Mesendoderm (in vitro differentiated cells): ENCODE measurements around the gene IGF2BP1.

ENCODE experiments used
- DNase-seq: peaks from one replicate; pipeline ENCODE4 v3.0.0; 2013
- H2AK5ac ChIP-seq: 2 replicates; pipeline ENCODE4 v1.6.1; 2013; ENCODE audit warnings: low read length, inconsistent platforms
- H2BK120ac ChIP-seq: 2 replicates; pipeline ENCODE4 v1.6.1; 2013; ENCODE audit warnings: low read depth, mild to moderate bottlenecking, low read length, moderate library complexity, mixed read lengths
- H2BK15ac ChIP-seq: replicated peaks from 2 replicates; pipeline ENCODE4 v1.6.1; 2013; ENCODE audit warnings: low read depth, mild to moderate bottlenecking, moderate library complexity
- H2BK5ac ChIP-seq: 2 replicates; pipeline ENCODE4 v1.6.1; 2013; ENCODE audit warnings: low read length, inconsistent platforms
- H3K18ac ChIP-seq: 2 replicates; pipeline ENCODE4 v1.6.1; 2013; ENCODE audit warnings: mild to moderate bottlenecking, low read length, mixed read lengths
- H3K23ac ChIP-seq: one replicate; pipeline ENCODE4 v1.6.1; 2013; ENCODE audit warnings: low read length
- H3K27ac ChIP-seq: 2 replicates; pipeline ENCODE4 v1.5.1; 2013; ENCODE audit warnings: low read depth, mild to moderate bottlenecking, inconsistent platforms, low read length, moderate library complexity
- H3K27me3 ChIP-seq: 2 replicates; pipeline ENCODE4 v1.6.1; 2013; ENCODE audit warnings: low read length, control low read depth, mild to moderate bottlenecking, inconsistent platforms; ENCODE audit not compliant: insufficient read depth, poor library complexity
- H3K36me3 ChIP-seq: 2 replicates; pipeline ENCODE4 v1.6.1; 2013; ENCODE audit warnings: low read length, inconsistent platforms; ENCODE audit not compliant: control insufficient read depth, insufficient read depth
- H3K4ac ChIP-seq: one replicate; pipeline ENCODE4 v1.6.1; 2013; ENCODE audit warnings: low read depth, mild to moderate bottlenecking, low read length, moderate library complexity
- H3K4me1 ChIP-seq: 2 replicates; pipeline ENCODE4 v1.6.1; 2013; ENCODE audit warnings: low read depth, low read length, inconsistent platforms; ENCODE audit not compliant: control insufficient read depth
- H3K4me2 ChIP-seq: 2 replicates; pipeline ENCODE4 v1.6.1; 2013; ENCODE audit warnings: low read length
- H3K4me3 ChIP-seq: 2 replicates; pipeline ENCODE4 v1.5.1; 2013; ENCODE audit warnings: mild to moderate bottlenecking, low read length
- H3K56ac ChIP-seq: one replicate; pipeline ENCODE4 v1.6.1; 2013; ENCODE audit warnings: low read length
- H3K79me1 ChIP-seq: 2 replicates; pipeline ENCODE4 v1.6.1; 2013; ENCODE audit warnings: low read length, inconsistent platforms
- H3K79me2 ChIP-seq: 2 replicates; pipeline ENCODE4 v1.6.1; 2013; ENCODE audit warnings: mild to moderate bottlenecking, low read length; ENCODE audit not compliant: control insufficient read depth, insufficient read depth
- H3K9ac ChIP-seq: 2 replicates; pipeline ENCODE4 v1.6.1; 2013; ENCODE audit warnings: low read length, inconsistent platforms
- H4K5ac ChIP-seq: one replicate; pipeline ENCODE4 v1.6.1; 2013; ENCODE audit warnings: low read length
- H4K8ac ChIP-seq: one replicate; pipeline ENCODE4 v1.6.1; 2013; ENCODE audit warnings: low read depth, mild to moderate bottlenecking, control low read depth, low read length, moderate library complexity
- WGBS: extraction: QIAGEN DNeasy Blood & Tissue Kit; methylation state at CpG from one replicate; pipeline ENCODE4 v1.1.7; 2013; ENCODE audit warnings: low lambda C conversion rate, missing lambda C conversion rate; ENCODE audit not compliant: insufficient coverage; ENCODE audit errors: extremely low coverage; 5-methylcytosine and 5-hydroxymethylcytosine counted together

IGF2BP1 gene

DNA sequence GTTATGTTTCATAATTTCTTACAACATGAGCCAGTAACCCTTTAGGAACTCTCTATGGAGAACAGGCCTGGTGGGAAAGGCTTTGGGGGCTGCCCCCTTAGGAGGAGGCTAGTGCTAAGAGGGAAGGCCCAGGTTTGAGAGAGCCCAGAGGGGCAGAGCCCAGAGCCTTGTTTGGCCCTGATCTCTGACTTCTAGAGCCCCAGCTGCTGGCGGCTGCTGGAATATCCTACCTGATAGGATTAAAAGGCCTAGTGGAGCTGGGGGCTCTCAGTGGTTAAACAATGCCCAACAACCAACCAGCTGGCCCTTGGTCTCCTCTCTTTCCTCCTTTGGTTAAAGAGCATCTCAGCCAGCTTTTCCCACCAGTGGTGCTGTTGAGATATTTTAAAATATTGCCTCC lies 54.1 kb downstream of the IGF2BP1 start:
- Histone ChIP-seq H3K79me1 (peaks cover 4% of the 10 kb centered on the region), H3K56ac (no peak overlapping the region), H3K4me1 (peaks cover 8% of the 10 kb centered on the region), H3K4me3 (no peak overlapping the region), H2BK120ac (no peak overlapping the region), H3K9ac (no peak overlapping the region), H4K8ac (no peak overlapping the region), H2BK15ac (no peak overlapping the region), H3K4me2 (no peak overlapping the region), H3K23ac (no peak overlapping the region), H3K27ac (no peak overlapping the region), H3K36me3 (peaks cover 27% of the 10 kb centered on the region), H3K18ac (no peak overlapping the region), H3K27me3 (no peaks in the 10 kb centered on the region), H4K5ac (no peak overlapping the region), H2AK5ac (no peak overlapping the region), H2BK5ac (no peak overlapping the region), H3K4ac (no peak overlapping the region), H3K79me2 (no peaks in the 10 kb centered on the region)
- DNase-seq, result peak; percentile 67
- WGBS, result no CpG with 5 or more reads among the region's 1 CpG

DNA sequence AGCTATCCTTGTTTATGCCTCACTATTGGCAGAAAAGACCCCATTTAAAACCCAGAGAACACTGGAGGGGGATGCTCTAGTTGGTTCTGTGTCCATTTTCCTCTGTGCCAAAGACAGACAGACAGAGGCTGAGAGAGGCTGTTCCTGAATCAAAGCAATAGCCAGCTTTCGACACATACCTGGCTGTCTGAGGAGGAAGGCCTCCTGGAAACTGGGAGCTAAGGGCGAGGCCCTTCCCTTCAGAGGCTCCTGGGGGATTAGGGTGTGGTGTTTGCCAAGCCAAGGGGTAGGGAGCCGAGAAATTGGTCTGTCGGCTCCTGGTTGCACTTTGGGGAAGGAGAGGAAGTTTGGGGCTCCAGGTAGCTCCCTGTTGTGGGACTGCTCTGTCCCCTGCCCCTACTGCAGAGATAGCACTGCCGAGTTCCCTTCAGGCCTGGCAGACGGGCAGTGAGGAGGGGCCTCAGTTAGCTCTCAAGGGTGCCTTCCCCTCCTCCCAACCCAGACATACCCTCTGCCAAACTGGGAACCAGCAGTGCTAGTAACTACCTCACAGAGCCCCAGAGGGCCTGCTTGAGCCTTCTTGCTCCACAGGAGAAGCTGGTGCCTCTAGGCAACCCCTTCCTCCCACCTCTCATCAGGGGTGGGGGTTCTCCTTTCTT lies 56.1 kb downstream of the IGF2BP1 start:
- DNase-seq, result peak; percentile 50
- Histone ChIP-seq H3K4me2 (no peak overlapping the region), H3K18ac (no peak overlapping the region), H3K27ac (no peak overlapping the region), H2BK15ac (no peak overlapping the region), H4K5ac (no peak overlapping the region), H3K56ac (no peak overlapping the region), H3K36me3 (peaks cover 21% of the 10 kb centered on the region), H3K79me2 (no peaks in the 10 kb centered on the region), H3K9ac (no peak overlapping the region), H3K4me1 (peaks cover 8% of the 10 kb centered on the region), H3K4ac (no peak overlapping the region), H3K79me1 (peaks cover 4% of the 10 kb centered on the region), H3K27me3 (no peaks in the 10 kb centered on the region), H2AK5ac (no peak overlapping the region), H2BK120ac (no peak overlapping the region), H2BK5ac (no peak overlapping the region), H4K8ac (no peak overlapping the region), H3K23ac (no peak overlapping the region), H3K4me3 (no peak overlapping the region)
- no CpG with 5 or more reads among the region's 6 CpGs for WGBS

DNA sequence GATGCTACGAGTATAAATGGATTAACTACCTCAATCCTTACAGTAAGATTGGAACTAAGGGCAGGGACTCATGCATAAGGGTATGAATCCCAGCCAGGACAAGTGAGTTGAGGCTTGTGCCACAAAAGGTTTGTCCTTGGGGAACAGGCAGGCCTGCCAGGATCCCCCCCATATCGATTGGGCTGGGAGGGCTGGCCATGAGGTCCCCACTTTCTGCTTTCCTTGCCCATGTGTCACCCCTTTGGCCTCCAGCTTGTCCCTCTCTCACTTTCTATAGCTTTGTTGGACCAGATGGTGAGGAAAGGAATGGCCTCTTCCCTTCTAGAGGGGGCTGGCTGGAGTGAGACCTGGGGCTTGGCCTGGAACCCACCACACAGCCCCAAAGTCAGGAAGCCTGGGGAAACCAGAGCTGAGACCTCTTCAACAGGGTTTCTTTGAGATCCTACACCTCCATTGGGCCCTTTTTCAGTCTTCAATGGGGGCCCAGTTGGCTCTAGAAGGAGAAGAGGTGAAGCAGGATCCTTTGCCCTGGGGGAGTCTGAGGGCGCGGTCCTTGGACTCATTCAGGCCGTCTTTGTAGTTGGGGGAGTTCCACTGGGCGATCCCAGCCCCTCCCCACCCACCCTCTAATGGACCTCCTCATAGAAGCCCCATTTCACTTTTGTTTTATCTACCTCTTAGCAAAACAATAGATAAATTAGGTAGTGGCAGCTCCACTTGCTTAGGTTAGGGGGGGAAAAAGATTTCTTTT lies 57.3 kb downstream of the IGF2BP1 start:
- Histone ChIP-seq H3K27ac (peak overlapping the region; percentile 30), H3K4me3 (no peak overlapping the region), H3K23ac (no peak overlapping the region)

DNA sequence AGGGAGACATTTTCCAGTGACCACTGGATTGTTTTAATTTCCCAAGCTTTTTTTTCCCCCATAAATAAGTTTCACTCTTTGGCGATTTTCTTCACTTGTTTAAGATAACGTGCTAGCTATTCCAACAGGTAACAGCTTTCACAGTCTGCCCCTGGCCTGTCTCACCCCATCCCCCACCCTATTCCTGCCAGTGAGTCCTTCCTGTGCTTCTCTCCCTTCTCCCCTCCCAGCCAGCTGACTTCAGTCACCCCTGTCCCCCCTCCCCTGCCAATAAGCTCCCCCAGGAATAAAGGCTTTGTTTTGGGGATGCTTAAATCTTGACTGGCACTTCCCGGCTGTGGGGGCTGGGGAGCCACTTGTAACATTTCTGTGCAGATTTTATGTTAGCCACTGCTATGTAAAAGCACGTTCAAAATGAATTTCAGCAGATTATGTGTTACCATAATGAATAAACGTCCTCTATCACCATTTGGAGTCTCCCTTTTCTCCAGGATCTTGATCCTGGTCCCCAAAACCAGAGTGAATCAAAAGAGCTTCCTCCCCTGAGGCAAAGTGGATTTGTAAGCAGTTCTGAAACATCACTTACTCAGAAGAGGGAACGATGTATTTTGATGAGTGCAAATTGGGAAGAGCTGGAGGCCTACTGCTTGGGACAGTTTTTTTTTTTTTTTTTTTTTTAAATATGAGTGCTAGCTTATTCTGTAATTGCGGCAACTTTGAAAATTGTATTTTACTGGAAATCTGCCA lies 58.2 kb downstream of the IGF2BP1 start:
- no CpG with 5 or more reads among the region's 7 CpGs for WGBS
- Histone ChIP-seq H3K23ac (no peak overlapping the region), H3K4me3 (no peak overlapping the region), H3K27me3 (no peaks in the 10 kb centered on the region), H3K9ac (no peak overlapping the region), H3K4ac (no peak overlapping the region), H3K79me2 (no peaks in the 10 kb centered on the region), H4K5ac (no peak overlapping the region), H3K36me3 (peaks cover 10% of the 10 kb centered on the region), H3K27ac (no peak overlapping the region), H3K56ac (no peak overlapping the region), H3K4me1 (peaks cover 8% of the 10 kb centered on the region), H3K4me2 (no peak overlapping the region), H3K79me1 (peaks cover 4% of the 10 kb centered on the region), H3K18ac (no peak overlapping the region), H2BK120ac (no peak overlapping the region), H2BK15ac (no peak overlapping the region), H2BK5ac (no peak overlapping the region), H4K8ac (no peak overlapping the region), H2AK5ac (no peak overlapping the region)
- peak; percentile 56 for DNase-seq

More for the DNA sequence above, 57.3 kb downstream of the IGF2BP1 start:
- Histone ChIP-seq H2BK15ac (no peak overlapping the region), H3K79me2 (no peaks in the 10 kb centered on the region), H3K36me3 (peaks cover 13% of the 10 kb centered on the region), H2AK5ac (no peak overlapping the region), H3K9ac (no peak overlapping the region), H3K56ac (no peak overlapping the region), H3K79me1 (peaks cover 4% of the 10 kb centered on the region), H4K8ac (no peak overlapping the region), H3K4ac (no peak overlapping the region), H3K18ac (no peak overlapping the region), H3K4me2 (no peak overlapping the region), H2BK120ac (no peak overlapping the region), H3K4me1 (peaks cover 8% of the 10 kb centered on the region), H3K27me3 (no peaks in the 10 kb centered on the region), H4K5ac (no peak overlapping the region), H2BK5ac (no peak overlapping the region)
- DNase-seq, result no peak
- WGBS, result no CpG with 5 or more reads among the region's 6 CpGs

DNA sequence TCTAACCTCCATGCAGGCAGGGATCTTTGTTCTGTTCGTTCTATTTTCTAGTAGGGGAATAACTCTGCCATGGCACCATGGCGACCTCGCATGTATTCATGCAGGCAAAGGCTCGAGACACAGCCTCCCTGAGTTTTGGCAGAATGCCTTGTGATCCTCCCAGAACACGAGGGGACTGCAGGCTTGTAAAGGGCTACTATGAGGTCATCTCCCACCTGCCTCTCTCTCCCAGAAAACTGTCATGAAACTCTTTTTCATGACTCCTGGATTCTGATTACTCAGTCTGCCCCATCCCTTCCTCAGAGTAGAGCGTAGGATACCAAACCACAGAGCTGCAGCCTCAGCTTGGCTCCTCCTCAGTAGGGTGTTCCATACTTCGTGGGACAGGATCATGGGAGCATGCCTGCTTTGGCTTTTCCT lies 64.3 kb downstream of the IGF2BP1 start:
- Histone ChIP-seq H2AK5ac (no peak overlapping the region), H3K79me1 (no peaks in the 10 kb centered on the region), H3K9ac (no peak overlapping the region), H3K79me2 (no peaks in the 10 kb centered on the region), H2BK120ac (no peak overlapping the region), H3K4me3 (no peak overlapping the region), H3K4me2 (no peak overlapping the region), H3K4me1 (no peaks in the 10 kb centered on the region), H2BK5ac (no peak overlapping the region), H3K23ac (no peak overlapping the region), H4K8ac (no peak overlapping the region), H3K18ac (no peak overlapping the region), H3K56ac (no peak overlapping the region), H3K27ac (no peak overlapping the region), H2BK15ac (no peak overlapping the region), H3K36me3 (no peaks in the 10 kb centered on the region), H4K5ac (no peak overlapping the region), H3K4ac (no peak overlapping the region), H3K27me3 (no peaks in the 10 kb centered on the region)
- peak; percentile 39 for DNase-seq
- no CpG with 5 or more reads among the region's 7 CpGs for WGBS
